ENCODE data around the gene VSIG10L2.

Gene VSIG10L2

DNA sequence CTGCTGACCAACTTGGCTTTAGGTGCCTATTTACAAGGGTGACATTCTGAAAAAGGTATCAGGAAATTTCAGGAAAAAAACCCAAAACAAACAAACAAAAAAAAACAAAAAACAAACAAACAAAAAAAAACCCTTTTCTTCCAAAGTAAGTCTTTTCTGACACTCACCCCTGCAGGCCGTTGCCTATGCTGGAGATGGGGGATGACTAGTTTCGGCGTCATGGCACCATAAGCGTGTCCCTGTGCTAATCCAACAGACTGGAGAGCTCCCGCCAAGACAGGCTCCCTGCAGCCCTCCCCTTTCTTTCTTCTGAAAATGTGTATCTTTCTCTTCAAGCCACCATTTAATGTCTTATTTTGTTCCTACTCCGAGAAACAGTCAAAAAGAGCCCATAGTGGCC, 13.7 kb downstream of the VSIG10L2 start:
- ATAC-seq = no peak

DNA sequence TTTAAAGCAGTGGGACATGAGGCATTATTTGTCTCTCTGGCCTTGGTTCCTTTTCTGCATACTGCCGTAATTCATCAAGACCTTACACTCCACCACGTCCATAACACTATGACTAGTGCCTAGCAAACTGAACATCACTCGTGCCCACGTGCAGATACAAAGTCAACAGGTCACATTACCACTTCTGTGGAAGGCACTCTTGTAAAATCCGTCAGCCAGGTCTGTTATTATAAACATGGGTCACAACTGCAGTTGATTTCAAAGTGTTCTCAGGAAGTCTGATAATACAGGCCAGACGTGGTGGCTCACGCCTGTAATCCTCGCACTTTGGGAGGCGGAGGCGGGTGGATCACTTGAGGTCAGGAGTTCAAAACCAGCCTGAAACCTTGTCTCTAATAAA, 14.1 kb downstream of the VSIG10L2 start:
- TF ChIP-seq ZNF565 (CRISPR knock-in tag; conservative IDR thresholded peaks at IDR 0.05; ENCODE audit: low read depth) (no peak), TOX (CRISPR knock-in tag; IDR thresholded peaks at IDR 0.05; ENCODE audit: borderline replicate concordance) (no peak), ZNF70 (CRISPR knock-in tag; IDR thresholded peaks at IDR 0.05) (no peak), BACH2 (CRISPR knock-in tag; IDR thresholded peaks at IDR 0.05; ENCODE audit: borderline replicate concordance) (no peak), ESRRG (CRISPR knock-in tag; IDR thresholded peaks at IDR 0.05) (no peak), ISL1 (CRISPR knock-in tag; IDR thresholded peaks at IDR 0.05) (no peak), ARNTL (CRISPR knock-in tag; IDR thresholded peaks at IDR 0.05; ENCODE audit: borderline replicate concordance, low read depth) (no peak), PPARA (CRISPR knock-in tag; IDR thresholded peaks at IDR 0.05; ENCODE audit: borderline replicate concordance) (no peak), ZFP30 (CRISPR knock-in tag; IDR thresholded peaks at IDR 0.05) (no peak), GLIS3 (CRISPR knock-in tag; IDR thresholded peaks at IDR 0.05) (no peak), RARB (CRISPR knock-in tag; IDR thresholded peaks at IDR 0.05) (no peak), CSDC2 (CRISPR knock-in tag; IDR thresholded peaks at IDR 0.05) (no peak), ZFP3 (CRISPR knock-in tag; IDR thresholded peaks at IDR 0.05) (no peak), ZC3H10 (CRISPR knock-in tag; IDR thresholded peaks at IDR 0.05) (no peak)
- TF ChIP-seq, protein P1, sequence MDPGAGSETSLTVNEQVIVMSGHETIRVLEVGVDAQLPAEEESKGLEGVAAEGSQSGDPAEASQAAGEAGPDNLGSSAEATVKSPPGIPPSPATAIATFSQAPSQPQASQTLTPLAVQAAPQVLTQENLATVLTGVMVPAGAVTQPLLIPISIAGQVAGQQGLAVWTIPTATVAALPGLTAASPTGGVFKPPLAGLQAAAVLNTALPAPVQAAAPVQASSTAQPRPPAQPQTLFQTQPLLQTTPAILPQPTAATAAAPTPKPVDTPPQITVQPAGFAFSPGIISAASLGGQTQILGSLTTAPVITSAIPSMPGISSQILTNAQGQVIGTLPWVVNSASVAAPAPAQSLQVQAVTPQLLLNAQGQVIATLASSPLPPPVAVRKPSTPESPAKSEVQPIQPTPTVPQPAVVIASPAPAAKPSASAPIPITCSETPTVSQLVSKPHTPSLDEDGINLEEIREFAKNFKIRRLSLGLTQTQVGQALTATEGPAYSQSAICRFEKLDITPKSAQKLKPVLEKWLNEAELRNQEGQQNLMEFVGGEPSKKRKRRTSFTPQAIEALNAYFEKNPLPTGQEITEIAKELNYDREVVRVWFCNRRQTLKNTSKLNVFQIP (CRISPR knock-in tag; IDR thresholded peaks at IDR 0.05; ENCODE audit: borderline replicate concordance, low read depth) = no peak
- TF ChIP-seq, protein P2, sequence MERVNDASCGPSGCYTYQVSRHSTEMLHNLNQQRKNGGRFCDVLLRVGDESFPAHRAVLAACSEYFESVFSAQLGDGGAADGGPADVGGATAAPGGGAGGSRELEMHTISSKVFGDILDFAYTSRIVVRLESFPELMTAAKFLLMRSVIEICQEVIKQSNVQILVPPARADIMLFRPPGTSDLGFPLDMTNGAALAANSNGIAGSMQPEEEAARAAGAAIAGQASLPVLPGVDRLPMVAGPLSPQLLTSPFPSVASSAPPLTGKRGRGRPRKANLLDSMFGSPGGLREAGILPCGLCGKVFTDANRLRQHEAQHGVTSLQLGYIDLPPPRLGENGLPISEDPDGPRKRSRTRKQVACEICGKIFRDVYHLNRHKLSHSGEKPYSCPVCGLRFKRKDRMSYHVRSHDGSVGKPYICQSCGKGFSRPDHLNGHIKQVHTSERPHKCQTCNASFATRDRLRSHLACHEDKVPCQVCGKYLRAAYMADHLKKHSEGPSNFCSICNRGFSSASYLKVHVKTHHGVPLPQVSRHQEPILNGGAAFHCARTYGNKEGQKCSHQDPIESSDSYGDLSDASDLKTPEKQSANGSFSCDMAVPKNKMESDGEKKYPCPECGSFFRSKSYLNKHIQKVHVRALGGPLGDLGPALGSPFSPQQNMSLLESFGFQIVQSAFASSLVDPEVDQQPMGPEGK (CRISPR knock-in tag; IDR thresholded peaks at IDR 0.05; ENCODE audit: borderline replicate concordance) = no peak
- TF ChIP-seq, protein P3, sequence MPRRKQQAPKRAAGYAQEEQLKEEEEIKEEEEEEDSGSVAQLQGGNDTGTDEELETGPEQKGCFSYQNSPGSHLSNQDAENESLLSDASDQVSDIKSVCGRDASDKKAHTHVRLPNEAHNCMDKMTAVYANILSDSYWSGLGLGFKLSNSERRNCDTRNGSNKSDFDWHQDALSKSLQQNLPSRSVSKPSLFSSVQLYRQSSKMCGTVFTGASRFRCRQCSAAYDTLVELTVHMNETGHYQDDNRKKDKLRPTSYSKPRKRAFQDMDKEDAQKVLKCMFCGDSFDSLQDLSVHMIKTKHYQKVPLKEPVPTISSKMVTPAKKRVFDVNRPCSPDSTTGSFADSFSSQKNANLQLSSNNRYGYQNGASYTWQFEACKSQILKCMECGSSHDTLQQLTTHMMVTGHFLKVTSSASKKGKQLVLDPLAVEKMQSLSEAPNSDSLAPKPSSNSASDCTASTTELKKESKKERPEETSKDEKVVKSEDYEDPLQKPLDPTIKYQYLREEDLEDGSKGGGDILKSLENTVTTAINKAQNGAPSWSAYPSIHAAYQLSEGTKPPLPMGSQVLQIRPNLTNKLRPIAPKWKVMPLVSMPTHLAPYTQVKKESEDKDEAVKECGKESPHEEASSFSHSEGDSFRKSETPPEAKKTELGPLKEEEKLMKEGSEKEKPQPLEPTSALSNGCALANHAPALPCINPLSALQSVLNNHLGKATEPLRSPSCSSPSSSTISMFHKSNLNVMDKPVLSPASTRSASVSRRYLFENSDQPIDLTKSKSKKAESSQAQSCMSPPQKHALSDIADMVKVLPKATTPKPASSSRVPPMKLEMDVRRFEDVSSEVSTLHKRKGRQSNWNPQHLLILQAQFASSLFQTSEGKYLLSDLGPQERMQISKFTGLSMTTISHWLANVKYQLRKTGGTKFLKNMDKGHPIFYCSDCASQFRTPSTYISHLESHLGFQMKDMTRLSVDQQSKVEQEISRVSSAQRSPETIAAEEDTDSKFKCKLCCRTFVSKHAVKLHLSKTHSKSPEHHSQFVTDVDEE (CRISPR knock-in tag; IDR thresholded peaks at IDR 0.05) = no peak
- no peak for ATAC-seq

More for the DNA sequence above, 13.7 kb downstream of the VSIG10L2 start:
- TF ChIP-seq, protein P4, sequence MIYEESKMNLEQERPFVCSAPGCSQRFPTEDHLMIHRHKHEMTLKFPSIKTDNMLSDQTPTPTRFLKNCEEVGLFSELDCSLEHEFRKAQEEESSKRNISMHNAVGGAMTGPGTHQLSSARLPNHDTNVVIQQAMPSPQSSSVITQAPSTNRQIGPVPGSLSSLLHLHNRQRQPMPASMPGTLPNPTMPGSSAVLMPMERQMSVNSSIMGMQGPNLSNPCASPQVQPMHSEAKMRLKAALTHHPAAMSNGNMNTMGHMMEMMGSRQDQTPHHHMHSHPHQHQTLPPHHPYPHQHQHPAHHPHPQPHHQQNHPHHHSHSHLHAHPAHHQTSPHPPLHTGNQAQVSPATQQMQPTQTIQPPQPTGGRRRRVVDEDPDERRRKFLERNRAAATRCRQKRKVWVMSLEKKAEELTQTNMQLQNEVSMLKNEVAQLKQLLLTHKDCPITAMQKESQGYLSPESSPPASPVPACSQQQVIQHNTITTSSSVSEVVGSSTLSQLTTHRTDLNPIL (CRISPR knock-in tag; IDR thresholded peaks at IDR 0.05; ENCODE audit: low read depth) = no peak
- TF ChIP-seq ZNF565 (CRISPR knock-in tag; conservative IDR thresholded peaks at IDR 0.05; ENCODE audit: low read depth) = no peak
- no peak for TF ChIP-seq ISL1 (CRISPR knock-in tag; IDR thresholded peaks at IDR 0.05)
- no peak for TF ChIP-seq ZNF70 (CRISPR knock-in tag; IDR thresholded peaks at IDR 0.05)
- no peak for TF ChIP-seq ZFP30 (CRISPR knock-in tag; IDR thresholded peaks at IDR 0.05)
- no peak for TF ChIP-seq SNAI2 (CRISPR knock-in tag; IDR thresholded peaks at IDR 0.05)
- no peak for TF ChIP-seq ZC3H10 (CRISPR knock-in tag; IDR thresholded peaks at IDR 0.05)
- no peak for TF ChIP-seq ZFP3 (CRISPR knock-in tag; IDR thresholded peaks at IDR 0.05)
- TF ChIP-seq PPARA (CRISPR knock-in tag; IDR thresholded peaks at IDR 0.05; ENCODE audit: borderline replicate concordance) = no peak
- no peak for TF ChIP-seq OSR1 (CRISPR knock-in tag; IDR thresholded peaks at IDR 0.05)

DNA sequence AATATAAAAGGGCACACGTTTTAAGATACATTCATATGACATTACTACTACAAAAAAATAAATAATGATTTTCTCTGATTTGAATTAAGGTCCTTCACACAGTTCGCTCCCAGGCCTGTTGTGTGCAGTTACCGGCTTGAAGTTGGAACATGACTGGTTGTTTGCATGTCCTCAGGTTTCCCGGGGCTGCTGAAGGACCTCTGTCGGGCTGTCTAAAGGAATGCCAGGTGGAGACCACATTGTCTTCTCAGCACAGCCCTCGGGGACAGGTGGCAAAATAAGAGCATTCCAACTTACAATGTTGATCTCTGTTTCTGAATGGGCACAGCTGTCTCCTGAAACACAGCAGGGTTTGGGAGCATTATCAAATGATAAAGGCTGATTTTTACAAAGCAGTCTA, 14.9 kb downstream of the VSIG10L2 start:
- ATAC-seq = no peak
- TF ChIP-seq RARB (CRISPR knock-in tag; IDR thresholded peaks at IDR 0.05) = no peak
- TF ChIP-seq, protein P3 (CRISPR knock-in tag; IDR thresholded peaks at IDR 0.05) = no peak
- no peak for TF ChIP-seq CSDC2 (CRISPR knock-in tag; IDR thresholded peaks at IDR 0.05)
- TF ChIP-seq, protein P5, sequence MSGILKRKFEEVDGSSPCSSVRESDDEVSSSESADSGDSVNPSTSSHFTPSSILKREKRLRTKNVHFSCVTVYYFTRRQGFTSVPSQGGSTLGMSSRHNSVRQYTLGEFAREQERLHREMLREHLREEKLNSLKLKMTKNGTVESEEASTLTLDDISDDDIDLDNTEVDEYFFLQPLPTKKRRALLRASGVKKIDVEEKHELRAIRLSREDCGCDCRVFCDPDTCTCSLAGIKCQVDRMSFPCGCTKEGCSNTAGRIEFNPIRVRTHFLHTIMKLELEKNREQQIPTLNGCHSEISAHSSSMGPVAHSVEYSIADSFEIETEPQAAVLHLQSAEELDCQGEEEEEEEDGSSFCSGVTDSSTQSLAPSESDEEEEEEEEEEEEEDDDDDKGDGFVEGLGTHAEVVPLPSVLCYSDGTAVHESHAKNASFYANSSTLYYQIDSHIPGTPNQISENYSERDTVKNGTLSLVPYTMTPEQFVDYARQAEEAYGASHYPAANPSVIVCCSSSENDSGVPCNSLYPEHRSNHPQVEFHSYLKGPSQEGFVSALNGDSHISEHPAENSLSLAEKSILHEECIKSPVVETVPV (CRISPR knock-in tag; IDR thresholded peaks at IDR 0.05) = no peak
- no peak for TF ChIP-seq OSR1 (CRISPR knock-in tag; IDR thresholded peaks at IDR 0.05)
- TF ChIP-seq ZNF8 (CRISPR knock-in tag; IDR thresholded peaks at IDR 0.05) = no peak
- no peak for TF ChIP-seq ARNTL (CRISPR knock-in tag; IDR thresholded peaks at IDR 0.05; ENCODE audit: borderline replicate concordance, low read depth)
- no peak for TF ChIP-seq TCF4 (CRISPR knock-in tag; IDR thresholded peaks at IDR 0.05; ENCODE audit: borderline replicate concordance)
- TF ChIP-seq ISL1 (CRISPR knock-in tag; IDR thresholded peaks at IDR 0.05) = no peak
- TF ChIP-seq, protein P2 (CRISPR knock-in tag; IDR thresholded peaks at IDR 0.05; ENCODE audit: borderline replicate concordance) = no peak
- TF ChIP-seq GLIS3 (CRISPR knock-in tag; IDR thresholded peaks at IDR 0.05) = no peak
- no peak for TF ChIP-seq ZC3H10 (CRISPR knock-in tag; IDR thresholded peaks at IDR 0.05)
- TF ChIP-seq PPARA (CRISPR knock-in tag; IDR thresholded peaks at IDR 0.05; ENCODE audit: borderline replicate concordance) = no peak
- no peak for TF ChIP-seq ZNF70 (CRISPR knock-in tag; IDR thresholded peaks at IDR 0.05)
- TF ChIP-seq BACH2 (CRISPR knock-in tag; IDR thresholded peaks at IDR 0.05; ENCODE audit: borderline replicate concordance) = no peak

All from SK-N-SH treated with all-trans-retinoic acid at 6 μM for 48 hours (cell line).